Measurements from ENCODE around the gene PBX1. TPM values are rescaled to one million over a fixed set of nuclear protein-coding genes. Genes with fewer than 3 reads are reported as not detected.

PBX1 gene
- total and polyA plus RNA-seq, 2 donors from 2014 or later = 14.9 to 91.5 TPM

DNA sequence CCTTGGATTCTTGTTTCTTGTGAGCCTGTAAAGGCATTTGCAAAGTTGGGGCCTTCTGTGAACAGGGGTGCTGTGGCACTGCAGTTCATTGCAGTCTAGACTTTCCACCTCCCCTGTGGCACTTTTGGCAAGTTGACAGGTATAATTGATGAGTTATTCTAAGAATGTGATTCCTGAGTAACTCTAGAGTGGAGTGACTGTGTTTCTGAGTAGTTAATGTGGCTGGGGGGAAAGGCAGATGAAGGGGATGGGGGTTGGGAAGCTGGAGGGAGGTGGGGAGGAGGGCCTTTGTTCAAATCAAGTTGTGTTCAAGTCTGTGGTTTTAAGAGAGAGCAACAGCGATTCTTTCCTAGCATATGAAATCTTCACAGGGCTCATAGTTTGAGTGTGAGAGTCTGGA lies 32.9 kb downstream of the PBX1 start:
- Histone ChIP-seq H3K9ac (ENCODE audit: low read length in 3 of 3) (peak overlapping the region in 1 of 3 donors; percentile 3), H3K36me3 (ENCODE audit: control insufficient read depth in 2 of 3, insufficient read depth in 3 of 3, low read length in 3 of 3) (peaks cover 0 to 2% (median 1%) of the 10 kb centered on the region in 3 donors), H3K4me1 (ENCODE audit: control insufficient read depth in 2 of 3, insufficient read depth in 2 of 3, low read depth in 1 of 3, low read length in 3 of 3) (peaks cover 10 to 45% (median 23%) of the 10 kb centered on the region in 3 donors), H3K9me3 (ENCODE audit: control insufficient read depth in 2 of 3, insufficient read depth in 1 of 3, low read length in 3 of 3) (no peaks in the 10 kb centered on the region), H3K27ac (ENCODE audit: low read depth in 2 of 2, low read length in 2 of 2) (peak overlapping the region; percentile 45 to 55), H3K27me3 (ENCODE audit: control insufficient read depth, insufficient read depth, low read length) (no peaks in the 10 kb centered on the region), H3K4me3 (ENCODE audit: low read length in 3 of 3) (peak overlapping the region in 1 of 3 donors; percentile 41)
- TF ChIP-seq, protein P1, sequence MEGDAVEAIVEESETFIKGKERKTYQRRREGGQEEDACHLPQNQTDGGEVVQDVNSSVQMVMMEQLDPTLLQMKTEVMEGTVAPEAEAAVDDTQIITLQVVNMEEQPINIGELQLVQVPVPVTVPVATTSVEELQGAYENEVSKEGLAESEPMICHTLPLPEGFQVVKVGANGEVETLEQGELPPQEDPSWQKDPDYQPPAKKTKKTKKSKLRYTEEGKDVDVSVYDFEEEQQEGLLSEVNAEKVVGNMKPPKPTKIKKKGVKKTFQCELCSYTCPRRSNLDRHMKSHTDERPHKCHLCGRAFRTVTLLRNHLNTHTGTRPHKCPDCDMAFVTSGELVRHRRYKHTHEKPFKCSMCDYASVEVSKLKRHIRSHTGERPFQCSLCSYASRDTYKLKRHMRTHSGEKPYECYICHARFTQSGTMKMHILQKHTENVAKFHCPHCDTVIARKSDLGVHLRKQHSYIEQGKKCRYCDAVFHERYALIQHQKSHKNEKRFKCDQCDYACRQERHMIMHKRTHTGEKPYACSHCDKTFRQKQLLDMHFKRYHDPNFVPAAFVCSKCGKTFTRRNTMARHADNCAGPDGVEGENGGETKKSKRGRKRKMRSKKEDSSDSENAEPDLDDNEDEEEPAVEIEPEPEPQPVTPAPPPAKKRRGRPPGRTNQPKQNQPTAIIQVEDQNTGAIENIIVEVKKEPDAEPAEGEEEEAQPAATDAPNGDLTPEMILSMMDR (IDR thresholded peaks at IDR 0.05; ENCODE audit: borderline replicate concordance, extremely low read depth, insufficient read depth) = no peak
- intact Hi-C loops (cut with DNase I) = no loop called here
- DNase-seq (peak in 4 of 5 donors; percentile 71 to 94 (median 82)), FAIRE-seq (no peak)

DNA sequence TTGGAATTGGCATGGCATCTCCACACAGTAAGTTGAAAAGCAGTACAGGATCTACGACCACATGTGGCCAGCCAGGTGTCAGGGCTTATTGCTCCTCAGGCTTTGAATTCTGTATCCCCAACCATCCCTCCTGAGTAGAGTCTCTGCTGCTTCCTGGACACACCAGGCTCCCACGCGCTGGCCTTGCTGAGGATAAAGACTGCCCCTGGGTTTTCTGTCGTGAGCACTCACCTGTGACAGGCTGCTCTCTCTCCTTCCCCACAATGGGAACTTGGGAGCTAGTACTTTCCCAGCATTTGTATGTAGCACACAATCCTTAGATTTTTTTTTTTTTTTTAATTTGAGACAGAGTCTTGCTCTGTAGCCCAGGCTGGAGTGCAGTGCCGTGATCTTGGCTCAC lies 33.6 kb downstream of the PBX1 start:
- FAIRE-seq (no peak), DNase-seq (peak in 4 of 5 donors; percentile 44 to 73 (median 62))
- TF ChIP-seq, protein P1 (IDR thresholded peaks at IDR 0.05; ENCODE audit: borderline replicate concordance, extremely low read depth, insufficient read depth) = no peak
- Histone ChIP-seq H3K27ac (ENCODE audit: low read depth in 2 of 2, low read length in 2 of 2) (peak overlapping the region; percentile 45 to 55), H3K4me3 (ENCODE audit: low read length in 3 of 3) (peak overlapping the region in 1 of 3 donors; percentile 30), H3K4me1 (ENCODE audit: control insufficient read depth in 2 of 3, insufficient read depth in 2 of 3, low read depth in 1 of 3, low read length in 3 of 3) (peaks cover 10 to 42% (median 21%) of the 10 kb centered on the region in 3 donors), H3K36me3 (ENCODE audit: control insufficient read depth in 2 of 3, insufficient read depth in 3 of 3, low read length in 3 of 3) (no peaks in the 10 kb centered on the region), H3K27me3 (ENCODE audit: control insufficient read depth, insufficient read depth, low read length) (no peaks in the 10 kb centered on the region), H3K9ac (ENCODE audit: low read length in 3 of 3) (no peak overlapping the region), H3K9me3 (ENCODE audit: control insufficient read depth in 2 of 3, insufficient read depth in 1 of 3, low read length in 3 of 3) (no peaks in the 10 kb centered on the region)
- intact Hi-C loops (cut with DNase I) = no loop called here

DNA sequence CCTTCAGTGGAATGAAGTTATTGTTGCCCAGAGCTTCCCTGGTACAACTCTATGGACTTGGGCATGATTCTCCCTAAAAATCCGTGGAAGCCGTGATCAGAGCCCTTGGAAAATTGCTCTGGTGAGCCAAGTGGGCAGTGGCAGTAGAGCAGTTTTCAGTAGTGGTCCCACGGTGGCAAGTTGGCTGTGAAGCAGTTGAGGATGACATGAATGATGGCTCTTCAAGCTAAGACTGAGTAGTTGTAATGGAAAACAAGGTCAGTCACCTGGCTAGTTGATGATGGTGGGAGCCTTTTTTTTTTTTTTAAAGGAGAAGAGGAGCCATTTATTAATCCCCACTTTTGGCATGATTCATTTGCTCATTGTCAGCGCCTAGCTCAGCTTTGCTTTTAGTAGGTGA lies 36.2 kb downstream of the PBX1 start:
- FAIRE-seq (no peak), DNase-seq (no peak)
- intact Hi-C loops (cut with DNase I) = no loop called here
- H3K27me3 ChIP-seq (ENCODE audit: control insufficient read depth, insufficient read depth, low read length) = no peaks in the 10 kb centered on the region
- no peak overlapping the region for H3K9ac ChIP-seq (ENCODE audit: low read length in 3 of 3)
- no peaks in the 10 kb centered on the region for H3K36me3 ChIP-seq (ENCODE audit: control insufficient read depth in 2 of 3, insufficient read depth in 3 of 3, low read length in 3 of 3)
- no peaks in the 10 kb centered on the region for H3K9me3 ChIP-seq (ENCODE audit: control insufficient read depth in 2 of 3, insufficient read depth in 1 of 3, low read length in 3 of 3)
- H3K4me1 ChIP-seq (ENCODE audit: control insufficient read depth in 2 of 3, insufficient read depth in 2 of 3, low read depth in 1 of 3, low read length in 3 of 3) = peaks cover 4 to 25% (median 12%) of the 10 kb centered on the region in 3 donors
- no peak overlapping the region for H3K27ac ChIP-seq (ENCODE audit: low read depth in 2 of 2, low read length in 2 of 2)
- no peak overlapping the region for H3K4me3 ChIP-seq (ENCODE audit: low read length in 3 of 3)
- TF ChIP-seq, protein P1 (IDR thresholded peaks at IDR 0.05; ENCODE audit: borderline replicate concordance, extremely low read depth, insufficient read depth) = no peak

DNA sequence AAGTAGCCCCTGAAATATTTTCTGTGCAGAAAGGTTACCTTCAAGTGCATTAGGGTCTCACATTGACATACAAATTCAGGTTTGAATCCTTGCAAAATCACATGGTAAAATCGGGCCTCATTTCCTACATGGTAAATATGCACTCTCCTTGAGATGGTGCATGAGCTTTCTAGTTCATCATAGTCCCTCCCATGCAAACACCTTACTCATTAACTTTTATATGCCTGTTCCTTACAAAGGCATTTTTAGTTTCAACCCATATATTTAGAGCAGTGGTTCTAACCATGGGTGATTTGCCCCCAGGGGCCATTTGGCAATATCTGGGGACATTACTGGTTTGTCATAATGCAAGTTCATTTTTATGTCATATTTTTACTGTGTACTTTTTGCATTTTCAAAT lies 37.2 kb downstream of the PBX1 start:
- no peak overlapping the region for H3K27ac ChIP-seq (ENCODE audit: low read depth in 2 of 2, low read length in 2 of 2)
- intact Hi-C loops (cut with DNase I) = no loop called here
- no peaks in the 10 kb centered on the region for H3K27me3 ChIP-seq (ENCODE audit: control insufficient read depth, insufficient read depth, low read length)
- no peaks in the 10 kb centered on the region for H3K36me3 ChIP-seq (ENCODE audit: control insufficient read depth in 2 of 3, insufficient read depth in 3 of 3, low read length in 3 of 3)
- no peaks in the 10 kb centered on the region for H3K9me3 ChIP-seq (ENCODE audit: control insufficient read depth in 2 of 3, insufficient read depth in 1 of 3, low read length in 3 of 3)
- DNase-seq (no peak), FAIRE-seq (no peak)
- no peak overlapping the region for H3K9ac ChIP-seq (ENCODE audit: low read length in 3 of 3)
- peaks cover 0 to 26% (median 12%) of the 10 kb centered on the region in 3 donors for H3K4me1 ChIP-seq (ENCODE audit: control insufficient read depth in 2 of 3, insufficient read depth in 2 of 3, low read depth in 1 of 3, low read length in 3 of 3)
- TF ChIP-seq, protein P1 (IDR thresholded peaks at IDR 0.05; ENCODE audit: borderline replicate concordance, extremely low read depth, insufficient read depth) = no peak
- no peak overlapping the region for H3K4me3 ChIP-seq (ENCODE audit: low read length in 3 of 3)

All from kidney (tissue), 14 donors.